Upper lobe of left lung (tissue), 4 donors: ENCODE data around the gene CLEC14A.

Experiments
- CTCF ChIP-seq, 6 experiments: fragments of 450-650 bp in 4 of 6; fragments of 200-600 bp in 2 of 6; sonication (generic) in 2 of 6; IDR thresholded peaks; one replicate each; pipeline ENCODE4 v1.5.1; 2016 to 2019; ENCODE audit warnings: antibody characterized with exemption in 6 of 6
- EP300 ChIP-seq, 4 donors: sonication (generic); formaldehyde crosslinking; IDR thresholded peaks; one replicate each; pipeline ENCODE4 v1.5.1; 2017; ENCODE audit warnings: antibody characterized with exemption in 4 of 4, control low read depth in 2 of 4
- POLR2AphosphoS5 ChIP-seq, 2 donors: sonication (generic); formaldehyde crosslinking; IDR thresholded peaks; one replicate each; pipeline ENCODE4 v1.5.1; 2017; ENCODE audit warnings: antibody characterized with exemption in 2 of 2

- no peak for TF ChIP-seq CTCF (IDR thresholded peaks at IDR 0.05)
- no peak for TF ChIP-seq EP300 (IDR thresholded peaks at IDR 0.05)
- TF ChIP-seq POLR2AphosphoS5 (IDR thresholded peaks at IDR 0.05): no peak
These were observed 46.0 kb downstream of the CLEC14A start for GRCh38 chr14:38209572-38210557.
